IMR-90 (cell line): ENCODE data around the gene SHISA6. TPM values are rescaled to one million over a fixed set of nuclear protein-coding genes. Genes with fewer than 3 reads are reported as not detected.

Source experiments
- ATAC-seq: fragments of 200-7000 bp; cut with Tn5 transposase; 2 replicates; pipeline ENCODE4 v1.9.1; 2020; ENCODE audit warnings: low read depth, mild to moderate bottlenecking, moderate library complexity
- BruUV-seq: library from RNA; stranded (reverse); fragments of 400-500 nt; replicated peaks from 2 replicates; lab custom pipeline; 2021; lab: Mats Ljungman, UMichigan
- CTCF ChIA-PET: fragments of 300-600 bp; formaldehyde crosslinking; extraction: SDS; loops from one replicate; lab custom pipeline; 2021; ENCODE audit warnings: antibody characterized with exemption; lab: Yijun Ruan, JAX
- POLR2A ChIA-PET: fragments of 300-600 bp; sonication (Branson Sonifier 250); formaldehyde crosslinking; loops from one replicate; lab custom pipeline; 2022; ENCODE audit warnings: antibody characterized with exemption; ENCODE audit not compliant: unreplicated experiment; lab: Charles Lee
- DNase-seq: peaks from one replicate; pipeline ENCODE4 v3.0.0; 2013
- H2AFZ ChIP-seq: replicated peaks from 2 replicates; pipeline ENCODE3; 2013; ENCODE audit warnings: low read length, mild to moderate bottlenecking; ENCODE audit not compliant: poor library complexity
- H2AK5ac ChIP-seq: 2 replicates; pipeline ENCODE4 v1.6.1; 2013; ENCODE audit warnings: low read depth, low read length, inconsistent platforms
- H2AK9ac ChIP-seq: replicated peaks from 2 replicates; pipeline ENCODE3; 2013; ENCODE audit warnings: mild to moderate bottlenecking, low read depth, low read length, moderate library complexity; ENCODE audit not compliant: poor library complexity
- H2BK120ac ChIP-seq: 2 replicates; pipeline ENCODE4 v1.6.1; 2013; ENCODE audit warnings: low read depth, low read length, inconsistent platforms
- H2BK15ac ChIP-seq: 3 replicates; pipeline ENCODE4 v1.6.1; 2013; ENCODE audit warnings: low read depth, low read length, inconsistent platforms
- H2BK20ac ChIP-seq: 2 replicates; pipeline ENCODE4 v1.6.1; 2013; ENCODE audit warnings: low read depth, mild to moderate bottlenecking, inconsistent platforms, low read length, moderate library complexity
- H2BK5ac ChIP-seq: 2 replicates; pipeline ENCODE4 v1.6.1; 2013; ENCODE audit warnings: mild to moderate bottlenecking, low read depth, low read length, inconsistent platforms; ENCODE audit not compliant: poor library complexity, severe bottlenecking
- H3K14ac ChIP-seq: replicated peaks from 2 replicates; pipeline ENCODE4 v1.6.1; 2013; ENCODE audit warnings: low read depth, low read length, inconsistent platforms
- H3K18ac ChIP-seq: 2 replicates; pipeline ENCODE4 v1.6.1; 2013; ENCODE audit warnings: low read depth, low read length, control low read depth
- H3K23ac ChIP-seq: 2 replicates; pipeline ENCODE4 v1.6.1; 2013; ENCODE audit warnings: low read depth, low read length, inconsistent platforms
- H3K27ac ChIP-seq: 2 replicates; pipeline ENCODE4 v1.5.1; 2013; ENCODE audit warnings: mild to moderate bottlenecking, control low read depth, low read length; ENCODE audit not compliant: insufficient read depth
- H3K27me3 ChIP-seq: 2 replicates; pipeline ENCODE4 v1.6.1; 2013; ENCODE audit warnings: low read length; ENCODE audit not compliant: control insufficient read depth, insufficient read depth
- H3K36me3 ChIP-seq: 2 replicates; pipeline ENCODE4 v1.6.1; 2013; ENCODE audit warnings: low read length, mixed read lengths; ENCODE audit not compliant: control insufficient read depth, insufficient read depth
- H3K4ac ChIP-seq: 2 replicates; pipeline ENCODE4 v1.6.1; 2013; ENCODE audit warnings: low read depth, low read length, inconsistent platforms
- H3K4me1 ChIP-seq: 2 replicates; pipeline ENCODE4 v1.6.1; 2013; ENCODE audit warnings: low read length, mixed read lengths; ENCODE audit not compliant: control insufficient read depth, insufficient read depth
- H3K4me2 ChIP-seq: 2 replicates; pipeline ENCODE4 v1.6.1; 2013; ENCODE audit warnings: low read depth, mild to moderate bottlenecking, control low read depth, low read length, moderate library complexity
- H3K4me3 ChIP-seq: 2 replicates; pipeline ENCODE4 v1.5.1; 2013; ENCODE audit warnings: low read depth, mild to moderate bottlenecking, control low read depth, low read length, moderate library complexity; ENCODE audit not compliant: insufficient read depth
- H3K56ac ChIP-seq: 2 replicates; pipeline ENCODE4 v1.6.1; 2013; ENCODE audit warnings: low read length, inconsistent platforms; ENCODE audit not compliant: insufficient read depth; ENCODE audit errors: extremely low read depth
- H3K79me1 ChIP-seq, 2 experiments: 2 replicates each; pipeline ENCODE4 v1.6.1; 2013; ENCODE audit warnings: low read length in 2 of 2, inconsistent platforms in 1 of 2, low read depth in 1 of 2
- H3K9ac ChIP-seq: 2 replicates; pipeline ENCODE4 v1.6.1; 2013; ENCODE audit warnings: low read depth, low read length, control low read depth
- H3K9me1 ChIP-seq: 2 replicates; pipeline ENCODE4 v1.6.1; 2013; ENCODE audit warnings: low read length, inconsistent platforms; ENCODE audit not compliant: insufficient read depth
- H3K9me3 ChIP-seq: 2 replicates; pipeline ENCODE4 v1.6.1; 2013; ENCODE audit warnings: low read length; ENCODE audit not compliant: control insufficient read depth, insufficient read depth
- H4K20me1 ChIP-seq: 2 replicates; pipeline ENCODE4 v1.6.1; 2013; ENCODE audit warnings: low read length, inconsistent platforms; ENCODE audit not compliant: insufficient read depth
- H4K5ac ChIP-seq: 2 replicates; pipeline ENCODE4 v1.6.1; 2013; ENCODE audit warnings: mild to moderate bottlenecking, low read depth, low read length, control low read depth
- H4K8ac ChIP-seq, 2 experiments: 2 replicates each; pipeline ENCODE4 v1.6.1; 2013; ENCODE audit warnings: low read depth in 2 of 2, low read length in 2 of 2, control low read depth in 1 of 2, inconsistent platforms in 1 of 2
- H4K91ac ChIP-seq: 2 replicates; pipeline ENCODE4 v1.6.1; 2013; ENCODE audit warnings: low read depth, low read length, inconsistent platforms; ENCODE audit not compliant: insufficient read depth
- BHLHE40 ChIP-seq: fragments of 150-350 bp; IDR thresholded peaks from 2 replicates; pipeline ENCODE4 v1.6.1; 2016; ENCODE audit warnings: mild to moderate bottlenecking, low read depth, low read length
- CEBPB ChIP-seq: IDR thresholded peaks from 2 replicates; pipeline ENCODE4 v1.6.1; 2012; ENCODE audit warnings: low read depth, low read length, improper control_type of control experiment
- CHD1 ChIP-seq: IDR thresholded peaks from 2 replicates; pipeline ENCODE4 v1.6.1; 2012; ENCODE audit warnings: low read depth, low read length, improper control_type of control experiment
- FOS ChIP-seq: fragments of 150-350 bp; IDR thresholded peaks from 2 replicates; pipeline ENCODE4 v1.6.1; 2016; ENCODE audit warnings: low read depth, low read length
- MAFK ChIP-seq: IDR thresholded peaks from 2 replicates; pipeline ENCODE4 v1.6.1; 2012; ENCODE audit warnings: low read depth, low read length, improper control_type of control experiment
- MAZ ChIP-seq: IDR thresholded peaks from 2 replicates; pipeline ENCODE4 v1.6.1; 2012; ENCODE audit warnings: low read depth, mild to moderate bottlenecking, low read length, improper control_type of control experiment, moderate library complexity, borderline replicate concordance
- MXI1 ChIP-seq: IDR thresholded peaks from 2 replicates; pipeline ENCODE4 v1.6.1; 2012; ENCODE audit warnings: low read depth, mild to moderate bottlenecking, low read length, moderate library complexity, borderline replicate concordance
- NFE2L2 ChIP-seq: fragments of 150-350 bp; IDR thresholded peaks from 2 replicates; pipeline ENCODE4 v1.6.1; 2016; ENCODE audit warnings: low read depth, mild to moderate bottlenecking, low read length
- POLR2A ChIP-seq: IDR thresholded peaks from 2 replicates; pipeline ENCODE4 v1.6.1; 2012; ENCODE audit warnings: mild to moderate bottlenecking, low read depth, low read length
- RAD21 ChIP-seq: IDR thresholded peaks from 2 replicates; pipeline ENCODE4 v1.6.1; 2012; ENCODE audit warnings: low read length, improper control_type of control experiment
- RCOR1 ChIP-seq: IDR thresholded peaks from 2 replicates; pipeline ENCODE4 v1.6.1; 2012; ENCODE audit warnings: mild to moderate bottlenecking, low read length, improper control_type of control experiment; ENCODE audit not compliant: insufficient replicate concordance
- RFX5 ChIP-seq: IDR thresholded peaks from 2 replicates; pipeline ENCODE4 v1.8.0; 2012; ENCODE audit warnings: low read depth, mild to moderate bottlenecking, low read length, moderate library complexity
- SMC3 ChIP-seq: fragments of 150-350 bp; IDR thresholded peaks from 2 replicates; pipeline ENCODE4 v1.6.1; 2016; ENCODE audit warnings: low read depth, mild to moderate bottlenecking, antibody characterized with exemption, low read length, moderate library complexity
- WGBS, 2 experiments: methylation state at CpG; one replicate each; pipeline versions ENCODE4 v1.1.5 to v1.1.7; 2013; ENCODE audit warnings: missing lambda C conversion rate in 2 of 2; ENCODE audit not compliant: insufficient read length in 1 of 2; ENCODE audit errors: extremely low coverage in 2 of 2; 5-methylcytosine and 5-hydroxymethylcytosine counted together
- dilution Hi-C: fragments of 300-500 bp; cut with HindIII; formaldehyde crosslinking; loops from one replicate; pipeline ENCODE4 v1.14.3; 2018; ENCODE audit warnings: low sequenced_read_pairs; ENCODE audit not compliant: unreplicated experiment
- in situ Hi-C: fragments of 300-500 bp; cut with MboI; formaldehyde crosslinking; loops from 3 replicates; pipeline ENCODE4 v1.14.3; 2019; ENCODE audit warnings: low sequenced_read_pairs, inconsistent platforms, mixed read lengths
- intact Hi-C: fragments of 100-400 bp; cut with micrococcal nuclease; formaldehyde crosslinking; loops from 2 replicates; pipeline ENCODE4 v1.10.0; 2022
- polyA plus RNA-seq, 3 experiments: library from polyadenylated mRNA; depleted of rRNA; stranded (reverse); fragments of >200 nt; gene quantifications; 2 replicates each; pipeline ENCODE4 v1.2.3, GENCODE V29; 2012; ENCODE audit warnings: low replicate concordance in 1 of 3
- total RNA-seq: library from RNA; depleted of rRNA; stranded (reverse); fragments of >200 nt; gene quantifications from 2 replicates; pipeline ENCODE4 v1.2.3, GENCODE V29; 2012
- TF ChIP-seq, protein P1 (sequence below): fragments of 150-350 bp; IDR thresholded peaks from 2 replicates; pipeline ENCODE4 v1.6.1; 2016; ENCODE audit warnings: low read depth, mild to moderate bottlenecking, low read length, moderate library complexity, borderline replicate concordance
- TF ChIP-seq, protein P2 (sequence below): fragments of 150-350 bp; IDR thresholded peaks from 2 replicates; pipeline ENCODE4 v1.6.1; 2017; ENCODE audit warnings: mild to moderate bottlenecking, antibody characterized with exemption, low read length, low read depth
- TF ChIP-seq, protein P3 (sequence below): conservative IDR thresholded peaks from 2 replicates; pipeline ENCODE4 v1.5.1; 2012; ENCODE audit warnings: mild to moderate bottlenecking, low read depth, low read length, improper control_type of control experiment

SHISA6 gene
- total and polyA plus RNA-seq, 2 of the 4 experiments (the other 2 are of a cell fraction) = not detected

DNA sequence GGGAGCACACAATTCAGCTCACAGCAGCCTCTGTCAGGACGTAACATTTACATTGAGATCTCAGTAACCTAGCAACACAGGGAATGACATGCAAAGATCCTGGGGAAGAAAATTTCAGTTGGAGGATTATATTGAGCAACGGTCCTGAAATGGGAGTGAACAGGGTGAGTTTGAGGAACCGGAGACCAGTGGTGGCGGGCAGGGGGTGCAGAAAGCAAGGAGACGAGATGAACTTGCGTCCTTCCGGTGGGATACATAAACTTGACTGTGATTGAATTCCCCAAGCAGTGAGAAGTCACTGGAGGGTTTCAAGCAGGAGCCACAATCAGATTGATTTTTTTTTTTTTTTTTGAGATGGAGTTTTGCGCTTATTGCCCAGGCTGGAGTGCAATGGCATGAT is 51.5 kb downstream of the SHISA6 start:
- no peak overlapping the region for H2AK5ac ChIP-seq
- no peak overlapping the region for H2BK15ac ChIP-seq
- no peak overlapping the region for H3K14ac ChIP-seq
- no peak overlapping the region for H3K4me2 ChIP-seq
- H2BK20ac ChIP-seq = no peak overlapping the region
- H2AK9ac ChIP-seq = no peak overlapping the region
- no peaks in the 10 kb centered on the region for H4K20me1 ChIP-seq
- ChIA-PET POLR2A (no interaction called here), CTCF (no interaction called here)
- no peaks in the 10 kb centered on the region for H3K27me3 ChIP-seq
- DNase-seq (no peak), ATAC-seq (no peak)
- TF ChIP-seq, protein P1, sequence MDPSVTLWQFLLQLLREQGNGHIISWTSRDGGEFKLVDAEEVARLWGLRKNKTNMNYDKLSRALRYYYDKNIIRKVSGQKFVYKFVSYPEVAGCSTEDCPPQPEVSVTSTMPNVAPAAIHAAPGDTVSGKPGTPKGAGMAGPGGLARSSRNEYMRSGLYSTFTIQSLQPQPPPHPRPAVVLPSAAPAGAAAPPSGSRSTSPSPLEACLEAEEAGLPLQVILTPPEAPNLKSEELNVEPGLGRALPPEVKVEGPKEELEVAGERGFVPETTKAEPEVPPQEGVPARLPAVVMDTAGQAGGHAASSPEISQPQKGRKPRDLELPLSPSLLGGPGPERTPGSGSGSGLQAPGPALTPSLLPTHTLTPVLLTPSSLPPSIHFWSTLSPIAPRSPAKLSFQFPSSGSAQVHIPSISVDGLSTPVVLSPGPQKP = no peak
- TF ChIP-seq FOS (no peak), RCOR1 (no peak), NFE2L2 (no peak), BHLHE40 (no peak), POLR2A (no peak), CEBPB (no peak), SMC3 (no peak), RAD21 (no peak), CHD1 (no peak), MAZ (no peak), MAFK (no peak), RFX5 (no peak), MXI1 (no peak)
- TF ChIP-seq, protein P2, sequence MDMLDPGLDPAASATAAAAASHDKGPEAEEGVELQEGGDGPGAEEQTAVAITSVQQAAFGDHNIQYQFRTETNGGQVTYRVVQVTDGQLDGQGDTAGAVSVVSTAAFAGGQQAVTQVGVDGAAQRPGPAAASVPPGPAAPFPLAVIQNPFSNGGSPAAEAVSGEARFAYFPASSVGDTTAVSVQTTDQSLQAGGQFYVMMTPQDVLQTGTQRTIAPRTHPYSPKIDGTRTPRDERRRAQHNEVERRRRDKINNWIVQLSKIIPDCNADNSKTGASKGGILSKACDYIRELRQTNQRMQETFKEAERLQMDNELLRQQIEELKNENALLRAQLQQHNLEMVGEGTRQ = no peak
- TF ChIP-seq, protein P3, sequence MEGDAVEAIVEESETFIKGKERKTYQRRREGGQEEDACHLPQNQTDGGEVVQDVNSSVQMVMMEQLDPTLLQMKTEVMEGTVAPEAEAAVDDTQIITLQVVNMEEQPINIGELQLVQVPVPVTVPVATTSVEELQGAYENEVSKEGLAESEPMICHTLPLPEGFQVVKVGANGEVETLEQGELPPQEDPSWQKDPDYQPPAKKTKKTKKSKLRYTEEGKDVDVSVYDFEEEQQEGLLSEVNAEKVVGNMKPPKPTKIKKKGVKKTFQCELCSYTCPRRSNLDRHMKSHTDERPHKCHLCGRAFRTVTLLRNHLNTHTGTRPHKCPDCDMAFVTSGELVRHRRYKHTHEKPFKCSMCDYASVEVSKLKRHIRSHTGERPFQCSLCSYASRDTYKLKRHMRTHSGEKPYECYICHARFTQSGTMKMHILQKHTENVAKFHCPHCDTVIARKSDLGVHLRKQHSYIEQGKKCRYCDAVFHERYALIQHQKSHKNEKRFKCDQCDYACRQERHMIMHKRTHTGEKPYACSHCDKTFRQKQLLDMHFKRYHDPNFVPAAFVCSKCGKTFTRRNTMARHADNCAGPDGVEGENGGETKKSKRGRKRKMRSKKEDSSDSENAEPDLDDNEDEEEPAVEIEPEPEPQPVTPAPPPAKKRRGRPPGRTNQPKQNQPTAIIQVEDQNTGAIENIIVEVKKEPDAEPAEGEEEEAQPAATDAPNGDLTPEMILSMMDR = no peak
- no peak overlapping the region for H3K18ac ChIP-seq
- no peak overlapping the region for H4K8ac ChIP-seq
- dilution Hi-C loops = no loop called here
- no peaks in the 10 kb centered on the region for H3K36me3 ChIP-seq
- H3K9me1 ChIP-seq = no peaks in the 10 kb centered on the region
- H3K9me3 ChIP-seq = peaks cover 17% of the 10 kb centered on the region
- intact Hi-C loops = no loop called here
- H2AFZ ChIP-seq = no peak overlapping the region
- no peak overlapping the region for H4K5ac ChIP-seq
- no peak overlapping the region for H3K4me3 ChIP-seq
- H3K4me1 ChIP-seq = no peaks in the 10 kb centered on the region
- no peak overlapping the region for H2BK120ac ChIP-seq
- H3K9ac ChIP-seq = no peak overlapping the region
- 100% methylated on average over 1 of the region's 8 CpGs; no CpG with 5 or more reads in 1 of the 2 experiments for WGBS, 2 experiments
- H3K4ac ChIP-seq = no peak overlapping the region
- in situ Hi-C loops = no loop called here
- H2BK5ac ChIP-seq = no peak overlapping the region
- no peak overlapping the region for H3K27ac ChIP-seq
- BruUV-seq = no TSS peak
- H4K91ac ChIP-seq = no peak overlapping the region
- H3K23ac ChIP-seq = no peak overlapping the region
- no peaks in the 10 kb centered on the region for H3K79me1 ChIP-seq
- no peak overlapping the region for H3K56ac ChIP-seq
